ENCODE data around the gene KCNF1.

- TF ChIP-seq CTCF (conservative IDR thresholded peaks at IDR 0.05 in 1 of 2, IDR thresholded peaks at IDR 0.05 in 1 of 2; ENCODE audit: low read depth in 1 of 2, low read length in 2 of 2) (no peak), EZH2 (IDR thresholded peaks at IDR 0.05; ENCODE audit: low read length, missing control alignments) (no peak)
Observed at GRCh38 chr2:10917927-10918326, 6.2 kb downstream of the KCNF1 start.
